ENCODE results near the gene BTBD8. TPM values are rescaled to one million over a fixed set of nuclear protein-coding genes. Genes with fewer than 3 reads are reported as not detected.

Gene BTBD8
- 9.6 and 14.3 TPM in 2 replicates for total RNA-seq (ENCODE audit: low replicate concordance)

DNA sequence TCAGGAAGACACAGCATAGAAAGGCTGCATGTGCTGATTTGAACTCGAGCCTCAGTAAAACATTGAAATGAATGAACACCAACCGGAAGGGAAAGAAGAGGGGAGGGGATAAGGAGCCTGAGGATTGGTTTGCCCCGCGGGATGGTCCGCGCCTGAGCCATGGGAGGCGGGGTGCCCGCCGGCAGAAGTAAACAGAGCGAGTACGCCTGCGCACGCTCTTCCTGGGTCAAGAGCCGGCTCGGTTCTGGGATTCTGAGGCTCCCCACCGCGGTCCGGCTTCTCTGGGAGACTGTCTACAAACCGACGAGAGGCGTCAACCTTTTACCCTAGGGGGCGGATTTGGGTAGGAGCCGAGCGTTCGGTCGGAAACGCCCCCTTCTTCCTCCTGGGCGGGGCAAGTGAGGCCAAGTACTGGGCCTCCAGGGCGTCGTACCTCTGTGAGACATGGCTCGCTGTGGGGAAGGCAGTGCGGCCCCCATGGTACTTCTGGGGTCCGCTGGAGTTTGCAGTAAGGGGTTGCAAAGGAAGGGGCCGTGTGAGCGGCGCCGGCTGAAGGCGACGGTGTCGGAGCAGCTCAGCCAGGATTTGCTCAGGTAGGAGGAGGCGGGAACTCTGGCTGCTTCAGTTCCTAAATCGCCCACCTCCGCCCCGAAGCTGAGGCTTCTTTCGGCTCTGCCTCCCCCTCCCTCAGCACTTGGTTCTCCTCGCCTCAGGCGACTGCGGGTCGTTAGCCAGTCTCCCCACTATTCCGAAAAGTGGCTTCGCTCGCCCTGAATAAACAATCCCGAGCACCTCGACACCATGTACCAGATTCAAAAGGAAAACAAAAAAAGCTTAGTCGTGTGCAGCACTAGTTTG, at the start of gene BTBD8:
Gene BTBD8 (plus strand): TSS at position 218 of the 858 bp plus-strand sequence. CDS start 227 bp downstream, at position 445.
- peak within 1 kb of the TSS; percentile 69 for H3K4me3 ChIP-seq
- no peaks in the 10 kb centered on the region for H3K79me2 ChIP-seq (ENCODE audit: low read depth)
- H3K9me3 ChIP-seq (ENCODE audit: low read depth): peaks cover 6% of the 10 kb centered on the region
- H3K27ac Mint-ChIP-seq: peak within 1 kb of the TSS; percentile 43
- H3F3A ChIP-seq (ENCODE audit: low read depth): peaks cover 17% of the 10 kb centered on the region
- H3K36me3 ChIP-seq: no peaks in the 10 kb centered on the region
- peak; percentile 92 for DNase-seq (ENCODE audit: low spot score)
- H3K4me3 Mint-ChIP-seq: peak within 1 kb of the TSS; percentile 91
- no peak within 1 kb of the TSS for H3K9ac ChIP-seq
- no peaks in the 10 kb centered on the region for H3K4me1 ChIP-seq
- H2AFZ ChIP-seq (replicated peaks): peak within 1 kb of the TSS; percentile 99
- H3K27me3 ChIP-seq: no peaks in the 10 kb centered on the region
- peak within 1 kb of the TSS; percentile 79 for H3K4me2 ChIP-seq
- no peaks in the 10 kb centered on the region for H3K36me3 Mint-ChIP-seq
- H3K4me1 Mint-ChIP-seq: peaks cover 5% of the 10 kb centered on the region
- TF ChIP-seq EZH2phosphoT487 (IDR thresholded peaks at IDR 0.05) (no peak), EZH2 (IDR thresholded peaks at IDR 0.05) (no peak)
- TF ChIP-seq, protein P1, sequence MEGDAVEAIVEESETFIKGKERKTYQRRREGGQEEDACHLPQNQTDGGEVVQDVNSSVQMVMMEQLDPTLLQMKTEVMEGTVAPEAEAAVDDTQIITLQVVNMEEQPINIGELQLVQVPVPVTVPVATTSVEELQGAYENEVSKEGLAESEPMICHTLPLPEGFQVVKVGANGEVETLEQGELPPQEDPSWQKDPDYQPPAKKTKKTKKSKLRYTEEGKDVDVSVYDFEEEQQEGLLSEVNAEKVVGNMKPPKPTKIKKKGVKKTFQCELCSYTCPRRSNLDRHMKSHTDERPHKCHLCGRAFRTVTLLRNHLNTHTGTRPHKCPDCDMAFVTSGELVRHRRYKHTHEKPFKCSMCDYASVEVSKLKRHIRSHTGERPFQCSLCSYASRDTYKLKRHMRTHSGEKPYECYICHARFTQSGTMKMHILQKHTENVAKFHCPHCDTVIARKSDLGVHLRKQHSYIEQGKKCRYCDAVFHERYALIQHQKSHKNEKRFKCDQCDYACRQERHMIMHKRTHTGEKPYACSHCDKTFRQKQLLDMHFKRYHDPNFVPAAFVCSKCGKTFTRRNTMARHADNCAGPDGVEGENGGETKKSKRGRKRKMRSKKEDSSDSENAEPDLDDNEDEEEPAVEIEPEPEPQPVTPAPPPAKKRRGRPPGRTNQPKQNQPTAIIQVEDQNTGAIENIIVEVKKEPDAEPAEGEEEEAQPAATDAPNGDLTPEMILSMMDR (IDR thresholded peaks at IDR 0.05): peak; percentile 22
- no peak within 1 kb of the TSS for H3K27ac ChIP-seq
- H4K20me1 ChIP-seq (ENCODE audit: low read depth): no peaks in the 10 kb centered on the region
- peaks cover 14% of the 10 kb centered on the region for H3K9me3 Mint-ChIP-seq
- peaks cover 6% of the 10 kb centered on the region for H3K27me3 Mint-ChIP-seq (ENCODE audit: insufficient read depth, low read depth)

DNA sequence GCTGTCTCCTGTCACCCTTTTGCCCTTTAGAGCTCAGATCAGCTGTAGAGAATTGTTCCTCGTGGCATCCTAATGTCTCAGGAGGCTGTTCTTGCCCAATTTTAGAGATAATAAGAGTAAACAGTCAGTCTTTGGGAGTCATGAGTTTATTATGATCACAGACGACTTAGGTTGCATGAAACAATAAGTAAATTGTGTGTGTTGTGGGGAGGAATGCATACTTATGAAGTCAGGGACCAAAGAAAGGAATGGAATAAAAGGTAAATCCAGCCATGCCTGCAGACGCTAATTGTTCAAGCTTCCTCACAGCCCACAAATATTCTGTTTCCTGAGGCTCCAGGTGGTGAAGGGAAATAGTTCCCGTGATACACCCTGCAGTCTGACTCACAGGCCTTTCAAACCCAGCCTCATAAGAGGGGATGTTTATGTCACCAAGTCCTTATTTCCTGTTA, 49.5 kb upstream of the BTBD8 start:
- Mint-ChIP-seq H3K36me3 (peaks cover 6% of the 10 kb centered on the region), H3K27me3 (ENCODE audit: insufficient read depth, low read depth) (peaks cover 6% of the 10 kb centered on the region), H3K4me3 (peak overlapping the region; percentile 86), H3K27ac (peak overlapping the region; percentile 25), H3K9me3 (peaks cover 11% of the 10 kb centered on the region), H3K4me1 (peaks cover 18% of the 10 kb centered on the region)
- H3K9me3 ChIP-seq (ENCODE audit: low read depth): no peaks in the 10 kb centered on the region
- H3K4me1 ChIP-seq: peaks cover 10% of the 10 kb centered on the region
- no peaks in the 10 kb centered on the region for H3F3A ChIP-seq (ENCODE audit: low read depth)
- peak overlapping the region; percentile 87 for H3K4me3 ChIP-seq
- H3K9ac ChIP-seq: no peak overlapping the region
- no peaks in the 10 kb centered on the region for H3K36me3 ChIP-seq
- TF ChIP-seq, protein P1 (IDR thresholded peaks at IDR 0.05): no peak
- TF ChIP-seq EZH2 (IDR thresholded peaks at IDR 0.05): no peak
- TF ChIP-seq EZH2phosphoT487 (IDR thresholded peaks at IDR 0.05): no peak
- no peaks in the 10 kb centered on the region for H4K20me1 ChIP-seq (ENCODE audit: low read depth)
- H3K4me2 ChIP-seq: peak overlapping the region; percentile 99
- peak overlapping the region; percentile 100 for H2AFZ ChIP-seq (replicated peaks)
- no peak overlapping the region for H3K27ac ChIP-seq
- no peaks in the 10 kb centered on the region for H3K79me2 ChIP-seq (ENCODE audit: low read depth)
- peaks cover 24% of the 10 kb centered on the region for H3K27me3 ChIP-seq
- DNase-seq (ENCODE audit: low spot score): peak; percentile 9

DNA sequence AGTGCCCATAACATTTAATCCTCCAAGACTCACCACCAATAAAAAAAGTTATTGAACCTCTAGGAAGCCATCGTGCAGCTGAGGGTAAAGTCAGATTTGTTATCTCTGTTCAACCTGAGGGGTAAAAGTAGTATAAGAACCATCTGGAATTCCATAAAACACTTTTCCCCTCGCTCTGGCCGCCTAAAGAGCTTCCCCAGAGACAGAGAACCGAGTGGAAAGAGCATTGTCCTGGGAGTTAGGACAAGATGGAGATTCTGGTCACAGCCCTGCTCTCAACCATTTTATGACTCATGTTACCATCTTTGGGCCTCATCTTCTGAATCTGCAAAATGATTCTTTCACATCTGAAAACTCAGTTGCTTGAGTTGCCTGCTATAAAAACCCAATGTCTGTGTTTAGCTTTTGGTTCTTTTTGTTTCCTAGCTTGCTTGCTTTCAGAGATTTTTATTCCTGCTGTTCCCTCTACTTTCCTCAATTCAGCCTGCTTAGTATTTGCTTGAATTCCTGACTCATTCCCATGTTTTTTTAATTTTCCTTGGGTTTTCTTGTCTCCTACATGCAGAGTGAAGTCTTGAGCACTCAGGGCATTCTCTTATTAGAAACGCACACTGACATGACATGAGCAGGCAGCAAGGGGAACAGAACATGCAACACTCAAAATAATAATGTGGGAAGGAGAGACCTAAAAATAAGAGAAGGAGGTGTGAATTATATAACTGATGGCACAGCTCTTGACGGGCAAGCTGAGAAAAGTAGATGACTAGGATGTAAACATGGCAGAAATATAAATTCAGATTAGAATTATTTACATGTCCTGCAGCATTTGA, 48.6 kb upstream of the BTBD8 start:
- TF ChIP-seq EZH2 (IDR thresholded peaks at IDR 0.05): no peak
- TF ChIP-seq, protein P1 (IDR thresholded peaks at IDR 0.05): no peak
- TF ChIP-seq EZH2phosphoT487 (IDR thresholded peaks at IDR 0.05): no peak
- H3K9me3 Mint-ChIP-seq: peaks cover 9% of the 10 kb centered on the region
- Histone ChIP-seq H3K4me2 (no peak overlapping the region), H3K9me3 (ENCODE audit: low read depth) (no peaks in the 10 kb centered on the region), H3K79me2 (ENCODE audit: low read depth) (no peaks in the 10 kb centered on the region), H3K9ac (no peak overlapping the region), H3K27ac (no peak overlapping the region), H3K4me3 (no peak overlapping the region), H3K27me3 (peaks cover 24% of the 10 kb centered on the region), H3K36me3 (no peaks in the 10 kb centered on the region), H4K20me1 (ENCODE audit: low read depth) (no peaks in the 10 kb centered on the region), H3F3A (ENCODE audit: low read depth) (no peaks in the 10 kb centered on the region), H2AFZ (replicated peaks) (peak overlapping the region; percentile 100), H3K4me1 (peaks cover 10% of the 10 kb centered on the region)
- H3K4me1 Mint-ChIP-seq: peaks cover 18% of the 10 kb centered on the region
- DNase-seq (ENCODE audit: low spot score): no peak
- no peak overlapping the region for H3K4me3 Mint-ChIP-seq
- H3K27ac Mint-ChIP-seq: no peak overlapping the region
- peaks cover 5% of the 10 kb centered on the region for H3K27me3 Mint-ChIP-seq (ENCODE audit: insufficient read depth, low read depth)
- H3K36me3 Mint-ChIP-seq: peaks cover 6% of the 10 kb centered on the region

All from neural progenitor cell (in vitro differentiated cells).